Liver (tissue), 9 donors: ENCODE results near the gene LNX2. TPM values are rescaled to one million over a fixed set of nuclear protein-coding genes. Genes with fewer than 3 reads are reported as not detected.

ENCODE experiments used
- DNase-seq: peaks from one replicate; pipeline ENCODE4 v3.0.0-alpha.2; 2017; ENCODE audit warnings: low spot score
- H3K27ac ChIP-seq, 2 donors: one replicate each; pipeline ENCODE4 v1.7.0; 2013; ENCODE audit warnings: inconsistent platforms in 2 of 2, low read length in 2 of 2, control low read depth in 1 of 2, low read depth in 1 of 2, mild to moderate bottlenecking in 1 of 2
- H3K27me3 ChIP-seq, 4 donors: one replicate each; pipeline versions ENCODE4 v1.6.1 to v1.7.0; 2013; ENCODE audit warnings: low read length in 3 of 4, inconsistent platforms in 1 of 4, mild to moderate bottlenecking in 1 of 4, moderate library complexity in 1 of 4; ENCODE audit not compliant: control insufficient read depth in 4 of 4, insufficient read depth in 4 of 4
- H3K36me3 ChIP-seq, 4 donors: one replicate each; pipeline versions ENCODE4 v1.6.1 to v1.7.0; 2013; ENCODE audit warnings: low read length in 3 of 4, mild to moderate bottlenecking in 3 of 4, low read depth in 1 of 4, moderate library complexity in 1 of 4; ENCODE audit not compliant: control insufficient read depth in 4 of 4, insufficient read depth in 3 of 4
- H3K4me1 ChIP-seq, 4 donors: one replicate each; pipeline versions ENCODE4 v1.6.1 to v1.7.0; 2013; ENCODE audit warnings: low read length in 3 of 4, mild to moderate bottlenecking in 3 of 4, moderate library complexity in 1 of 4; ENCODE audit not compliant: control insufficient read depth in 4 of 4, insufficient read depth in 4 of 4
- H3K4me3 ChIP-seq, 3 donors: one replicate each; pipeline versions ENCODE4 v1.6.1 to v1.7.0; 2013; ENCODE audit warnings: low read length in 3 of 3, control low read depth in 1 of 3, low read depth in 1 of 3, mild to moderate bottlenecking in 1 of 3
- H3K9ac ChIP-seq, 2 donors: one replicate each; pipeline ENCODE4 v1.7.0; 2013; ENCODE audit warnings: low read length in 2 of 2, mild to moderate bottlenecking in 2 of 2, moderate library complexity in 2 of 2, control low read depth in 1 of 2, low read depth in 1 of 2
- H3K9me3 ChIP-seq, 4 donors: one replicate each; pipeline versions ENCODE4 v1.6.1 to v1.7.0; 2013; ENCODE audit warnings: low read length in 3 of 4; ENCODE audit not compliant: control insufficient read depth in 4 of 4
- GABPA ChIP-seq, 2 donors: IDR thresholded peaks in 1 of 2; conservative IDR thresholded peaks in 1 of 2; 2 replicates each; pipeline ENCODE4 v1.6.1; 2016; ENCODE audit warnings: antibody characterized with exemption in 2 of 2, mild to moderate bottlenecking in 1 of 2, moderate library complexity in 1 of 2
- HNF4A ChIP-seq, 2 donors: conservative IDR thresholded peaks; 2 replicates each; pipeline ENCODE4 v1.6.1; 2016; ENCODE audit warnings: antibody characterized with exemption in 2 of 2, mild to moderate bottlenecking in 2 of 2
- HNF4G ChIP-seq: IDR thresholded peaks from 2 replicates; pipeline ENCODE4 v1.6.1; 2016; ENCODE audit warnings: antibody characterized with exemption
- JUND ChIP-seq, 2 donors: IDR thresholded peaks; 2 replicates each; pipeline ENCODE4 v1.6.1; 2016; ENCODE audit warnings: antibody characterized with exemption in 2 of 2
- NR2F2 ChIP-seq: IDR thresholded peaks from 2 replicates; pipeline ENCODE4 v1.6.1; 2016; ENCODE audit warnings: antibody characterized with exemption
- RAD21 ChIP-seq, 2 donors: IDR thresholded peaks; 2 replicates each; pipeline ENCODE4 v1.6.1; 2016; ENCODE audit warnings: antibody characterized with exemption in 2 of 2, mild to moderate bottlenecking in 2 of 2
- RXRA ChIP-seq, 2 donors: IDR thresholded peaks; 2 replicates each; pipeline ENCODE4 v1.6.1; 2017 to 2018; ENCODE audit warnings: antibody characterized with exemption in 2 of 2, mild to moderate bottlenecking in 1 of 2
- SP1 ChIP-seq: IDR thresholded peaks from 2 replicates; pipeline ENCODE4 v1.6.1; 2018; ENCODE audit warnings: antibody characterized with exemption, mild to moderate bottlenecking
- TAF1 ChIP-seq: conservative IDR thresholded peaks from 2 replicates; pipeline ENCODE4 v1.6.1; 2016; ENCODE audit warnings: antibody characterized with exemption, mild to moderate bottlenecking
- YY1 ChIP-seq: IDR thresholded peaks from 2 replicates; pipeline ENCODE4 v1.6.1; 2016; ENCODE audit warnings: antibody characterized with exemption, mild to moderate bottlenecking
- WGBS: extraction: QIAGEN DNeasy Blood & Tissue Kit; methylation state at CpG from one replicate; pipeline ENCODE4 v1.1.7; 2013; 5-methylcytosine and 5-hydroxymethylcytosine counted together
- polyA plus RNA-seq, 2 donors: library from polyadenylated mRNA; stranded (reverse) in 1 of 2; unstranded in 1 of 2; fragments of 200-250 nt in 1 of 2; fragments of >200 nt in 1 of 2; fragmentation: Nextera tagmentation in 1 of 2; extraction: Ambion mirVana in 1 of 2; gene quantifications; one replicate each; pipeline versions ENCODE4 v1.2.1 to v1.2.3, GENCODE V29; 2013 to 2015
- total RNA-seq, 2 donors: library from RNA; depleted of rRNA; stranded (reverse); fragments of >200 nt; gene quantifications; one replicate each; pipeline ENCODE4 v1.2.3, GENCODE V29; 2014
- TF ChIP-seq, protein P1 (sequence below): IDR thresholded peaks from 2 replicates; pipeline ENCODE4 v1.6.1; 2016; ENCODE audit warnings: antibody characterized with exemption
- TF ChIP-seq, protein P2 (sequence below): fragments of 150-350 bp; IDR thresholded peaks from 2 replicates; pipeline ENCODE4 v1.5.1; 2017; ENCODE audit warnings: improper control_type of control experiment, low read depth, low read length; ENCODE audit not compliant: missing input control
- TF ChIP-seq, protein P3 (sequence below): IDR thresholded peaks from 2 replicates; pipeline ENCODE4 v1.6.1; 2016; ENCODE audit warnings: antibody characterized with exemption
- TF ChIP-seq, protein P4 (sequence below): IDR thresholded peaks from 2 replicates; pipeline ENCODE4 v1.6.1; 2016; ENCODE audit warnings: antibody characterized with exemption
- donor health status: healthy.
- donor health status: healthy.
- donor health status: healthy.
- donor health status: healthy.
- donor health status: healthy.

Gene LNX2
- total and polyA plus RNA-seq, 4 donors, result 6.2 to 25.9 (median 13.3) TPM

DNA sequence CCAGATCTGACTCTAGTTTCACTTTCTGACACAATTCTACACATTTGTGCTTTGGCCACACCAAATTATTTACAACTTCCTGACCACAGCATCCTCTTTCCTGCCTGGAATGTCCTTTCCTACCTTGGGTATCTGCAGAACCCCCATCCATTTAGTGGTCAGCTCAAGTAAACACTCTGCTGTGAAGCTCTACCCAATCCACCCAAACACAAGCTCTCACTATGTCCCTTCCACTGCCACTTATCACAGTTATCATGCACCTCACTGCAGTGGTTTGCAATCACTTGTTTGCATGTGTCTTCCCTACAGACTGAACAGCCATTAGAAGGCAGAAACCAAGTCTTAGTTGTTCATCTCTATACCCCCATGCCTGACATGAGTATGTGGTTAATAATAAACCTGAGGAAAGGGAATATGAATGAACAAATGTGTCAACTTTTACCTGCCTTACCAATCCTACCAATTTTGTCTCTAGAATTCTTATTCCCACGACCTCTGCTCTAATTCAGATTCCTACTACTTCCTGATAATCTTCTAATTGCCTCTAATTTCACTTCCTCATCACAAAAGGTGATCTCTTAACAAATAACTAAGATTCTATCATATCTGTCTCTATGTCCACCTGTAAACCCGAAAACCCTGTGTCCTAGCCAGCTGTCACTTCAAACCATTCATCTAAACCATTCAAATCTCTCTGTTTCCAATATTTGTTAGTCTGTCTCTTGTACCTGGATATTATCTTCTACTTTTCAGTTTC lies 25.1 kb downstream of the LNX2 start:
- peaks cover 0 to 26% (median 7%) of the 10 kb centered on the region in 4 donors for H3K4me1 ChIP-seq
- H3K9me3 ChIP-seq, result no peaks in the 10 kb centered on the region
- no peak for TF ChIP-seq YY1
- TF ChIP-seq, protein P1, sequence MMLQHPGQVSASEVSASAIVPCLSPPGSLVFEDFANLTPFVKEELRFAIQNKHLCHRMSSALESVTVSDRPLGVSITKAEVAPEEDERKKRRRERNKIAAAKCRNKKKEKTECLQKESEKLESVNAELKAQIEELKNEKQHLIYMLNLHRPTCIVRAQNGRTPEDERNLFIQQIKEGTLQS, result no peak
- no peak overlapping the region for H3K9ac ChIP-seq
- H3K4me3 ChIP-seq, result no peak overlapping the region
- peaks cover 0 to 1% (median 0%) of the 10 kb centered on the region in 4 donors for H3K36me3 ChIP-seq
- no peaks in the 10 kb centered on the region for H3K27me3 ChIP-seq
- no peak overlapping the region for H3K27ac ChIP-seq
- no peak for DNase-seq
- WGBS, result 85% methylated on average over 2 of the region's 2 CpGs

DNA sequence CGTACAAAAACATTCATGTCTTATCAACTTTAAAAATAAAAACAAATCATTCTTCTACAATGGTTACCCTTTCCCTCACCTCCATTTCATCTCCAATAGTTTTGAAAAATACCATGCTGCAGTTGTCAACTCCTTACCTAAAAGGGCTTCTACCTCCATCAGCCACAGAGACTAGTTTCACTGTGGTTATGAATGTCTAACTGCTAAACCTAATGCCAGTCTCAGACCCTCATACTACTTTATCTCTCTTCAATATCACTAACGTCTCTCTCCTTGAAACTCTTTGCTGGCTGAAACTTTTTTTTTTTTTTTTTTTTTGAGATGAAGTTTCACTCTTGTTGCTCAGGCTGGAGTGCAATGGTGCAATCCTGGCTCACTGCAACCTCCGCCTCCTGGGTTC lies 27.1 kb downstream of the LNX2 start:
- Histone ChIP-seq H3K36me3 (peaks cover 0 to 1% (median 0%) of the 10 kb centered on the region in 4 donors), H3K9me3 (no peaks in the 10 kb centered on the region), H3K9ac (no peak overlapping the region), H3K4me3 (no peak overlapping the region), H3K27ac (no peak overlapping the region), H3K27me3 (no peaks in the 10 kb centered on the region), H3K4me1 (peaks cover 0 to 23% (median 6%) of the 10 kb centered on the region in 4 donors)
- TF ChIP-seq, protein P2, sequence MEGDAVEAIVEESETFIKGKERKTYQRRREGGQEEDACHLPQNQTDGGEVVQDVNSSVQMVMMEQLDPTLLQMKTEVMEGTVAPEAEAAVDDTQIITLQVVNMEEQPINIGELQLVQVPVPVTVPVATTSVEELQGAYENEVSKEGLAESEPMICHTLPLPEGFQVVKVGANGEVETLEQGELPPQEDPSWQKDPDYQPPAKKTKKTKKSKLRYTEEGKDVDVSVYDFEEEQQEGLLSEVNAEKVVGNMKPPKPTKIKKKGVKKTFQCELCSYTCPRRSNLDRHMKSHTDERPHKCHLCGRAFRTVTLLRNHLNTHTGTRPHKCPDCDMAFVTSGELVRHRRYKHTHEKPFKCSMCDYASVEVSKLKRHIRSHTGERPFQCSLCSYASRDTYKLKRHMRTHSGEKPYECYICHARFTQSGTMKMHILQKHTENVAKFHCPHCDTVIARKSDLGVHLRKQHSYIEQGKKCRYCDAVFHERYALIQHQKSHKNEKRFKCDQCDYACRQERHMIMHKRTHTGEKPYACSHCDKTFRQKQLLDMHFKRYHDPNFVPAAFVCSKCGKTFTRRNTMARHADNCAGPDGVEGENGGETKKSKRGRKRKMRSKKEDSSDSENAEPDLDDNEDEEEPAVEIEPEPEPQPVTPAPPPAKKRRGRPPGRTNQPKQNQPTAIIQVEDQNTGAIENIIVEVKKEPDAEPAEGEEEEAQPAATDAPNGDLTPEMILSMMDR, result no peak
- TF ChIP-seq, protein P1, result no peak
- TF ChIP-seq HNF4G (no peak), SP1 (no peak), GABPA (IDR thresholded peaks at IDR 0.05 in 1 of 2, conservative IDR thresholded peaks at IDR 0.05 in 1 of 2) (no peak), HNF4A (conservative IDR thresholded peaks at IDR 0.05) (no peak)
- TF ChIP-seq, protein P3, sequence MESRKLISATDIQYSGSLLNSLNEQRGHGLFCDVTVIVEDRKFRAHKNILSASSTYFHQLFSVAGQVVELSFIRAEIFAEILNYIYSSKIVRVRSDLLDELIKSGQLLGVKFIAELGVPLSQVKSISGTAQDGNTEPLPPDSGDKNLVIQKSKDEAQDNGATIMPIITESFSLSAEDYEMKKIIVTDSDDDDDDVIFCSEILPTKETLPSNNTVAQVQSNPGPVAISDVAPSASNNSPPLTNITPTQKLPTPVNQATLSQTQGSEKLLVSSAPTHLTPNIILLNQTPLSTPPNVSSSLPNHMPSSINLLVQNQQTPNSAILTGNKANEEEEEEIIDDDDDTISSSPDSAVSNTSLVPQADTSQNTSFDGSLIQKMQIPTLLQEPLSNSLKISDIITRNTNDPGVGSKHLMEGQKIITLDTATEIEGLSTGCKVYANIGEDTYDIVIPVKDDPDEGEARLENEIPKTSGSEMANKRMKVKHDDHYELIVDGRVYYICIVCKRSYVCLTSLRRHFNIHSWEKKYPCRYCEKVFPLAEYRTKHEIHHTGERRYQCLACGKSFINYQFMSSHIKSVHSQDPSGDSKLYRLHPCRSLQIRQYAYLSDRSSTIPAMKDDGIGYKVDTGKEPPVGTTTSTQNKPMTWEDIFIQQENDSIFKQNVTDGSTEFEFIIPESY, result no peak
- DNase-seq, result no peak
- WGBS, result 86% methylated on average over 3 of the region's 3 CpGs

DNA sequence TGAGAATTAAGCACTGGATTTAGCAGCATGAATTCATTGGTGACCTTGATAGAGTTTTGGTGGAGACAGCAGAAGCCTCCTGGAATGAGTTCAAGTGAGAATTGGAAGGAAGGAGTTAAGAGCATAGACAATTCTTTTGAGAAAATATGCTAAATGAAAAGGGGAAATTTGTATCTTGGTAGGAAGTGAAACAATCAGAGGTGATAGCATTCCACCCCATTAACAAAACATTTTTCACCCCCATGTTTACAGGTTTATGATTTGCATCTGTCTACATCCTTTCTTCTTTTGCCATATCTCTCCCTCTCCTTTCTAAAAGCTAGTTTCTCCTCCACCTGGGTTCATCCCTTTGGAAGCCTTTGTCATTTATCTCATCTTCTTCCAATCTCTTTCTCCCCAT lies 27.5 kb downstream of the LNX2 start:
- Histone ChIP-seq H3K27ac (no peak overlapping the region), H3K4me3 (no peak overlapping the region), H3K9me3 (no peaks in the 10 kb centered on the region), H3K27me3 (no peaks in the 10 kb centered on the region), H3K36me3 (peaks cover 0 to 1% (median 0%) of the 10 kb centered on the region in 4 donors), H3K9ac (no peak overlapping the region), H3K4me1 (peaks cover 0 to 23% (median 6%) of the 10 kb centered on the region in 4 donors)
- TF ChIP-seq, protein P3, result no peak
- no peak for TF ChIP-seq HNF4A (conservative IDR thresholded peaks at IDR 0.05)
- no peak for TF ChIP-seq RAD21 (IDR thresholded peaks at IDR 0.05)
- no peak for TF ChIP-seq NR2F2
- TF ChIP-seq GABPA (IDR thresholded peaks at IDR 0.05 in 1 of 2, conservative IDR thresholded peaks at IDR 0.05 in 1 of 2), result no peak
- TF ChIP-seq SP1, result no peak
- no peak for TF ChIP-seq RXRA (IDR thresholded peaks at IDR 0.05)
- TF ChIP-seq, protein P4, sequence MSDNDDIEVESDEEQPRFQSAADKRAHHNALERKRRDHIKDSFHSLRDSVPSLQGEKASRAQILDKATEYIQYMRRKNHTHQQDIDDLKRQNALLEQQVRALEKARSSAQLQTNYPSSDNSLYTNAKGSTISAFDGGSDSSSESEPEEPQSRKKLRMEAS, result no peak
- TF ChIP-seq TAF1, result no peak
- TF ChIP-seq JUND (IDR thresholded peaks at IDR 0.05), result no peak
- no peak for TF ChIP-seq HNF4G
- TF ChIP-seq YY1, result no peak
- TF ChIP-seq, protein P2, result no peak
- DNase-seq, result no peak
